Activated CD4-positive, CD25-positive, alpha-beta regulatory T cell treated with anti-CD3 and anti-CD28 coated beads, Interleukin-2, amount 50 U/mL, for 72 hours (primary cell): ENCODE results near the gene JAZF1.
"Not testable (repeated sequence)": the region's sequence is repeated elsewhere in the genome, so short reads cannot be mapped to it uniquely, and the experiment has no call there.

ENCODE experiments used
- DNase-seq: peaks from one replicate; pipeline ENCODE4 v3.0.0; 2021

JAZF1 gene

DNA sequence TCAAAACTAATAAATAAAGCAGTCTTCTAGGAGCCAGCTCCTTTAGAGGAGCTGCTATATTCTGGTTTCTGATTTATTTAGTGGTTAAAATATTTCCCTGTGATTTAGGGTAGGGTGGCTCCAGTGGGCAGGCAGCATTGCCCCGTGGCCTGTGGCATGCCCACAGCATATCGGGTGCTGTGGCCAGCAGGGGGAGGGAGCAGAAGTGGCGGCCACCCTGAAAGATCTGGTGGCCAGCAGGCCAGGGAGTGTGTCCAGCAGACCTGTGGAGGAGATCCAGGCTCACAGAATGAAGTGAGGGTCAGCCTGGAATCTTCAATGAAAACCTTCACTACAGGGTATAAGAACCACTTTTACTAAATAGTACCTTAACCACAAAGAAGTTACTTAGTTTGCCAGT, 251.5 kb downstream of the JAZF1 start:
- no peak for DNase-seq

DNA sequence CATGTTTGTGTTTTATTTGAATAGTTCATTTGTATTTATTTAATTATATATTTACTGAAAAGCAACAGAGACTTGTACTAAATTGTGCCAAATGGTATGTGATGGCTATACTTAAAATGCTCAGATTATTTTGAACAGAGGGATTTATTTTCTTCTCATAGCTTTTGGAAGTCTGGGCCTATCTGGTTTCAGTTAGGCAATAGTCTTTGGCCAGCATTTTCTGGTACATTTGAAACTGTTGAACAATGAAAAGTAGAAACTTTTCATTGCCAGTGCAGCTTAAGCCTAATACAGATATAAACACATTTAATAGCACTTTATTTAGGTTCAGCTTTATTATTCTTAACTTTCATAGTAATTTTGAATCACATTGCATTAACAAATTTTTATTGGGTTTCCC, 252.6 kb downstream of the JAZF1 start:
- no peak for DNase-seq

DNA sequence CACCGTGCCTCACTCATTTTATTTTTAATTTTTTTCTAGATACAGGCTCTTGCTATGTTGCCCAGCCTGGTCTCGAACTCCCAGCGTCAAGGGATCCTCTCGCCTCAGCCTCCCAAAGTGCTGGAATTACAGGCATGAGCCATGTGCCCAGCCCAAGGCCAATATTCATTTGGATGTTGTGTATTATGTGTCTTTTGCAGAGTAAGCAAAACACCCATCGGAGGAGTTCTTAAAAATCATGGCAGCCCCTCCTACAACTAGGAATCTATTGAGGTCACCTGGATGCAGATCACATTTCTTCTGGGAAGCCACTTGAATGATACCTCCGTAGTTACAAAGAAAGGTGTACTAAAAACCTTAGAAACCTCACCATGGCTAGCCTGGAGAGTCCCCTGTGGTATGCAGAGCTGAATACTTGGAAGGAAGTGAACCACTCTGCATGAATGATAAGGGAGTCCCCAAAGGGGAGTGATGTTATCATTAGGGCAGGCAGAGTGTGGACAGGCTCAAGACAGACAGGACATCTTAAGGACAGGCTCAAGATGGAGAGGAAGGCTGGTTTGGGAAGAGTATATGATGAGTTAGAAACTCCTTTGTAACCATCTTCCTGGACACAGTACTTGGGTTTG, 254.9 kb downstream of the JAZF1 start:
- DNase-seq, result no peak

DNA sequence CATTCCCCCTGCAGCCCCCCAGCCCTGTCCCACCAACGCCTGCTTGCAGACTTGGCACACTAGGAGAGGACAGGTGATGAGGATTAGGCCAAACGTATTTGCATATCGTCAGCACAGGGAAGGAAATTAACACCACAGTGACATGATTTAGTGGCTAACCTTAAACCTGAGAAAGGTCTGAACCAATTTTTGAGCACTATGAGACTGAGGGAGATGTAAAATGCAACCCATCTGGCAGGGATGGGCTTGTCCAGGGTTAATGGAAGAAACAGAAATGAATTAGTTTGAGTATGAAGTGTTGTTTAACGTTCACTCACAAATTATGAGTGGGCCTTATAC, 257.0 kb downstream of the JAZF1 start:
- DNase-seq, result no peak

DNA sequence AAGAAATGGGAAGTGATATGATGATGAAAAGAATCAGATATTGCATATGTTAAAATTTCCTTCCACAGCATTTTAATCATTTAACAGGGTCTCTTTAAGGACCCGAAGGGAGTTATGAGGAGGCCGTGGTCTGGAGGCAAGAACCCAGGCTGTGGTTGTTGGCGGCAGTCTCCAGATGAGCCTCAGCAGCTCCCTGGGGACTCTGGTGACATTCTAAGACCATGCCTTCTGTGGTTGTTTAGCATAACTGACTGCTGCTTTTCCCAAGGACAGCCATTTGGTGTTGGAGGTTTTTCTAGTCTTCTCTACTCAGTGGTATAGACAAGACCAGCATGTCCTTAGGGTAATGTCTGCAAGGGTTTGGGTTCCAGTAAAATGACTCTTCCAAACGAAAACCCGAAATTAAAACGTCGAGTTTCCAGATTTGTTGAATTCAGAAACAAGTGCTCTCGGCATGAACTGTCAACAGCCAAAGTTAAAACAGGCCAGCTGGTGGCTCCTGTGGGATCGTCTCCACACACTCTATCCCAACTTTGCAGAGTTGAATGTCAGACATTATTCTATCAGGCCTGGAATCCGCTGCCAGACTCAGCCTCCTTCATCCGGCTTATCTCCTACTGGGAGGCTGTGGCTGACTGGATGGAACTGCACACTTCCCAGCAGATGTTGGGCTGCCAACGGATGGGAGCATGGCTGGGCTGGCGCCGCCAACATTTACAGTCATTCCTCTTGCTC, 257.5 kb downstream of the JAZF1 start:
- DNase-seq, result no peak

DNA sequence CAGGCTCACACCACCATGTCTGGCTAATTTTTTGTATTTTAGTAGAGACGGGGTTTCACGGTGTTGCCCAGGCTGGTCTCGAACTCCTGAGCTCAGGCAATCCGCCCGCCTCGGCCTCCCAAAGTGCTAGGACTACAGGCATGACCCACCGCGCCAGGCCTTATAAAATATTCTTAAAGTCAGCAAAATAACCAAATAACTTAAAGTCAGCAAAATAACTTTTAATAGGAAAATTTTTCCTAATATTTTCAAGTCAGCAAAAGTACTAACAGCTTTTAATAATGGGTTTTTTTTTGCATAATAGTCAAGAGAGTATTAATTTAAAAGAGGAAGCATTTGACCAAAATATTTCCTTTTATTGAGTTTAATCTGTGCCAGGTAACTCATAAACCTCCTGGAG, 258.2 kb downstream of the JAZF1 start:
- not testable (repeated sequence) for DNase-seq

DNA sequence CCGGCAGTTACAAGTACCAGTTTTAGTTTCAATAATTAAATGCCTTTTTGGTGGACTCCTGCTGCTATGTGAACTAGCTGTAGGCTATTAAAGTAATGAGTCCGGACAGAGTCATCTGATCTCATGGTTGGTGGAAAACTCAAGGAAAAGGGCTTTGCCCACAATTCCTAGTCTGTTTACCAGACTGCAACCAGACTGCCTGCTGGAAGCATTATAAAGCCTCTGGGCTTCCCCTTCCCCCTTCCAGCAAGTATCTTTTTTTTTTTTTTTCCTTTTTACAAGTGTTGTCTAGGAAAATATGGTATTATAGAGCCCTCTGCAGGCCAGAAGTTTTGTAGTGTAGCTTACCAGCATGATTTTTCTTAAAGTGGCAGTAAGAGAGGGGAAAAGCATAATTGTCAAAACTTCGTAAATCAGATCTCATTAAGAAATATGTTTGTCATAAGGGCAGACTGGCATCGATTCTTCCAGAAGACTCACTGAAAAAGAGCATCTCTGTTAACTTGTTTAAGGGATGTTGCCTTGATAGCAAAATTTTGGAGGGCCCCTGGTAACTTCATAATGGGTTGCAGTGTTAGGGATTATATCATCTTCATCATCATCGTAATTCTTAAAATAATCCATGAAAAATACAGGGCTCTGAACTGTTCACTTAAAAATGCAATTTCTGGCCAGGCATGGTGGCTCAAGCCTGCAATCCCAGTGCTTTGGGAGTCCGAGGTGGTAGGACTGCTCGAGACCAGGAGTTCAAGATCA, 259.3 kb downstream of the JAZF1 start:
- DNase-seq, result no peak

DNA sequence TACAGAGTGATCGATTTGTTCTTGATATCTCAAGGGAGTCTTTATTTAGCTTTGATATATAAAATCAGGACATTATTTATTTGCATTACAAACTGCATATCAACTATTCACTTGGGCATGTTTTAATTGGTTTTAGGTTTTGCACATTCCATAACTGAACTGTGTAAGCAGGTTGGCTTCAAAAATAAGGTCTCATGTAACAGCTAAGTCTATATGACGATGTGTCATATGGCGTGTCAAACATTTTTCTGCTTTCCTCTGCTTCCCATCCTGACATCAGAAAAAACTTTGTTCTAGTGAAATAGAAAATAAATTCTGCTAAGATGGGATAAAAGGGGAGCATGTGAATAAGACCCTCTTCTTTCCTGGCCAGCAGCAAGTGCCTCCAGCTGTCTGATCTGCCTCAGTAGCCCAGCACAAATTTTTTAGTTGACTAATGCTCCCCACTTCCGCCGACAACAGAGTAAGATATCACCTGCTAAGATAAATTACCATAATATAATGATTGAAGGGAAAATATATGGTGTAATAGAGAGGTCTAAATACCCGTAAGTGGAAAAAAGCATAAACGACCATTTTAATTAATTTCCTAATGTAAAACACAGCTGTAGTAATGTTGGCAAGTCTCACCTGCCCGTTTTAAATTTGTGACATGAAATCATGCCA, 260.2 kb downstream of the JAZF1 start:
- DNase-seq, result no peak

DNA sequence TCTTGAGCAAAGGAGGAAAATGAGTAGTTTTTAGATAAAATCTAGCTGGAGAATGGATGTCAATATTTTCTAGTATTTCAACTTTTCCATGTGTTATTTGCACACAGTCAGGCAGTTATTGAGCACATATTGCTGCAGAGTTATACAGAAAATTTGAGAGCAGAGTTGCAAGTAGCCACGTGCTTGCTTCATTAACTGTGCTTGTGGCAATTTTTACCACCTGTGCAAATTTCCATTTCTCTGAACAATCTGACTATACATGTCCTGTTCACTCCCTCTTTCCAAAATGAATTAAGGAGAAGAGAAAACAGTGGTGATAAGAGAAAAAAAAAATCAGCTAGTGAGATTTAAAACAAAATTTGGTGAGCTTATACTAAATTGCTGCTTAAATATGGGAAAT, 262.1 kb downstream of the JAZF1 start:
- no peak for DNase-seq

DNA sequence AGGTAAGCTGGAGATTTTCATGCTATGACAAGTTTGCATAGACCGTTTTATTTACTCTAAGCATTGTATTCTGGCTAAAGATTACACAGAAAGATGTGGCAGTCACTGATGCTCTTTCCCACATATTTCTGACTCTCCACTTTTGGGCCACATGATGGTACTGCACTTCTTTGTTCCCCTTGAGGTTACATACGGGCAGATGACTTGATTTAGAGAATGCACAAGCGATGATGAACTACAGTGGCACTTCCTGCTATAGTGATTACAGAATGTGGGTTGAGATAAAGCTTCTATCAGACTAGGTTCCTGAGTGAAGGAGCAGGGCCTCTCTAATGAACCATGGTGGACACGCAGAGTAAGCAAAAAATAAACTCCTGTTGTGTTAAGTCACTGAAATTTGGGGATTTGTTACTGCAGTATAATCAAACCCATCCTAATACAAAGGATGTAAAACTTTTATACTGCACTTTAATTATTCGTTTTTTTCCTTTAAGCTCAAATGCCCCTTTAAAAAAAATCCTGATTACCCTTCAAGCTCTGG, 262.8 kb downstream of the JAZF1 start:
- no peak for DNase-seq

DNA sequence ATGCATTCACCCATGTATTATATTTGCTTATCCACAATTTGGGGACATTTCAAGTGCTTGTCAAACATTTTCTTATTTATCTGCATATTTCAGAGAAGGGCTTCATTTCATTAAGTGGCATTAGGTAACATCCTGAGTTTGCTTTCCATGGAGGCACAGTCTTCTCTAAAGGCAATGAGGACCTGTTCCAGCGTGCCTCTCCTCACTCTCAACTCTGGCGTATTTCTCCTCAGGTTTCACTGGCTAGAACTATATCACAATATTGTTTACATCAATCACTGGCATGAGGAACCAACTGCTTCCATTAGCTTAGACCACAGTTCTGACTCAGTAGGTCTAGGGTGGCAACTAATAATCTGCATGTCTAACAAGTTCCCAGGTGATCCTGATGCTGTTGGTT, 263.5 kb downstream of the JAZF1 start:
- DNase-seq, result no peak

DNA sequence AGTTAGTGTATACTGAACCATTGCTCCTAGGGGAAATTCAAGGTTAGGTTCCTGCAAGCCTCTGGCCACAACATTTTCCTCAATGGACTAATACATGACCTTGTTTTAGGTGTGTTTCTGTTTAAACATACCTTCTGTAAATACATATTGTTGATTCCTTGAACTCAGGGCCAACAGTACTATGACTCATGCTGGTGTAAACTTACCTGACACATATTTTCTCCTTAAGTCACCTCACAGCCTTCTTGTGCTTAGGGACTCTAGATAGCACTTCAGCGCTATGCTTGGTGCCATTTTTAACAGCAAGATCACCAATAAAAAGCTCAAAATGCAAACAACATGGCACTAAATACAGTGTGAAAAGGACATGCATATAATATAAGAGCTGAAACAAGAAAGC, 264.2 kb downstream of the JAZF1 start:
- no peak for DNase-seq

DNA sequence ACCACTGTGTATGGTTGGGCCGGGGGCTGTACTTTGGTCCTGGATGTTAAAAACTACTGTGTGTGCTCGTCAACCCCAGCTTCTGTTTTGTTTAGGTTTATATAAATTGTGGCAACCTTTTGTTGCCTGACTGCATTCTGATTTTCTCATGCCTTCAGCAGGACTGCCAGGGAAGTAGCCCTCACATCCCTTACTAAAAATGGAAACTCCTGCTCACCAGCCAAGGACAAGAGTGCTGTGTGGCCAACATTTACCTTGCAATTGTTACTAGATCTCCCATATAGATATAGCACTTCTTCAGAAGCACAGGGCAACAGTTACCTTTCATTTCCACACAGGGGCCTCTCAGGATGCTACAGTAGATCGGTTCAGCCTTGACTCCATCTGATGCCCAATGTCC, 266.2 kb downstream of the JAZF1 start:
- DNase-seq, result no peak

DNA sequence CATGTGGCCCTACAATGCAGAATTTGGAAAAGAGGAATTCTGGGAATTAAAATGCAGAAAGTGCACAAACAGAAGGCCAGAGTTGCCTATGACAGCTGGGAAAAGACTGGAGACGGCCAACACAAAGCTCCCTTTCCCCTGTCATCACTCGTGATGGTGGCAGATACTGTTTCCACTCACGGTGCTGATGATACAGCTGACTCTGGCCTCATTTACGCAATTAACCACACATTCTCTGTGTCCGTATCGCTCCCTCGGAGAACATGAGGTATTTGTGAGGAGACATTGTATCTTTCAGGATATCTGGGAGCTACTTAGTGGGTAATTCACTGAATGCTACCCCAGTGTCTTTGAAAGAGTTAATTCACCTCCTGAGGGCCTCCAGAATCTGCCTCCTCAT, 267.8 kb downstream of the JAZF1 start:
- no peak for DNase-seq

DNA sequence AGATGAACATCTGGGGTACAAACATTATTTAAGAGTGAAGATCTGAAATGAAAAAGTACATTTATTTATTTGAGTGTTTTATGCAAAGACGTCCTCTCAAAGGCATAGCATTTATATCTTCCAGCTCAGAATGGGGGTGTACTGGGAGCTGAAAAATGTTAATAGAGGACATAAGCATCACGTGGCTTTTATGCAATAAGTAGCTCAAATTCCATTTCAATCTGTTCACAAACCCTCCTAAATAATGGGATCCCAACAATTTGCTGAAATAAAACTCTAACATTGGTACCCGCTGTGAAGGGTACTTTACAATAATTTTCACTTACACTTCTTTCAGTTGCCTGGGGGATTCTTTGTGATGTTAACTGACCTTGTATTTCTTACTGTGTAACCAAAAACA, 268.7 kb downstream of the JAZF1 start:
- DNase-seq, result no peak

DNA sequence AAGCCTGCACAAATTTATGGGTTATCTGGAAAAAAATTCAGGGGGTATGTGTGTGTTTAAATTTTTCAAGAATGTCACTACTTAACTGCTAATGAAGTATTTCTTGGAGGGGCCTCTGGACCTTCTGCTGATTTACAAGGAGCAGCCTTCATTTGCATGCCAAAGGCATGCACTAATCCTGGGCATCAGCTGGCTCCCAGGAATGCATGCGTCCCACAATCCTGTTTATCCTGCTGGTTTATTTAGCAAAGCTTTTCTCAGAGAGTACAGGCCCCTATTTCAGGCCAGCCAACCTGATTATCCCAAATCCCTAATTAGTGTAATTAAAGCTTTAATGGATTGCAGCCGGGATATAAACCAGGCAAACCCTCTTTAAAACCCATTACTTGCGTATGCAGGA, 270.3 kb downstream of the JAZF1 start:
- DNase-seq, result no peak

DNA sequence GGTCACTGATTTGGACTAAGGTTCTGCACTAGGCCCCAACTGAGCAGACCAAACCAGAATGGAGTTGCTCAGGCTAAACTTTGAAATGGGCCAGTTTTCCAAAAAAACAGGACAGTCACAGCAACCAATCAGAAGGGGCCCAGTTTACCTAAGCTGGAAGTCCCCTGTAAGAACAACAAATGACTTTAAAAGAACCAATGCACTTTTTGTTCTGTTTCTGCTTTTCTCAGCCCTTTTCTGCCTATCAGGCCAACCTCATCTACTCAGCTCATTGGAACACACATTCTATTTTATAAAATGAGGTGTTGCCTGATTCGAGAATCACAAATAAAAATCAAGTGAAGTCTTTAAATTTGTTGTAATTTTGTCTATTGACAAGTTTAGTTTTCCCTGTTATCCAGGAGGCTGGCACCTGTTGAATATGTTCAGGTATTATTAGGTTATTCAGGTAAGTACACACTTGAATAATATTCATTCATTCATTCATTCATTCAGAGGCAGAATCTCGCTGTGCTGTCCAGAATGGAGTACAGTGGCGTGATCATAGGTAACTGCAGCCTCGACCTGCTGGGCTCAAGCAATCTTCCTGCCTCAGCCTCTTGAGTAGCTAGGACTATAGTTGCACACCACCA, 271.9 kb downstream of the JAZF1 start:
- no peak for DNase-seq

DNA sequence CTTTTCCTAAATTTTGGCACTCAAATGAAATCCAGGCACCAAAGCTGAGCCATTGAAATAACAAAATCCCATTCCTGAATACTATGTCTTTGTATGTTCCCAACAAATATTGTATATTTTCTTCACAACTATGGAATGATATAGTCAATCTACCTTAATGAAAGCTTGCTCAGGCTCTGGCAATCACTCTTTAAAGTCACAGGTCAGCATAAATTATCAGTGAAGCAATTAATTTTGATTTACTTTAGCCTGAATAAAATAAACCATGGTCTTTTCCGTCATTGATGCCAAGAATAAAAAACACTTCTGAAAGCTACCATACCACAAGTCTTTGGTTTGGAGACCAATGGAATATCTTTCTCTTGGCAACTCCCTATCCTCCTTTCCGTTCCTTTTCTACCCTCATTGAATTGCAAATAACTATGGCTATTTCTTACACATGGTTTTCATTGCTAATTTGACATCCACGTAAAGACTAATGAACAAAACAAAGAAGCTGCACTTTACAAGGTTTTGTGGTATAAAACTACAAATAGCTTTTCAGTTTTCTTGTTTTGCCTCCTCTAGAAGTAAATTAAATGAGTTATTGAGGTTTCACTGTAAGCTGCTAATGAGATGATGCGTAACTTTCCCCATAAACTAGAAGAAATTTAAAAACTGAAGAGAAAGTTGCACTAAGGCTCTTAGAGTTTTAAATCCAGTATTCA, 274.1 kb downstream of the JAZF1 start:
- no peak for DNase-seq

DNA sequence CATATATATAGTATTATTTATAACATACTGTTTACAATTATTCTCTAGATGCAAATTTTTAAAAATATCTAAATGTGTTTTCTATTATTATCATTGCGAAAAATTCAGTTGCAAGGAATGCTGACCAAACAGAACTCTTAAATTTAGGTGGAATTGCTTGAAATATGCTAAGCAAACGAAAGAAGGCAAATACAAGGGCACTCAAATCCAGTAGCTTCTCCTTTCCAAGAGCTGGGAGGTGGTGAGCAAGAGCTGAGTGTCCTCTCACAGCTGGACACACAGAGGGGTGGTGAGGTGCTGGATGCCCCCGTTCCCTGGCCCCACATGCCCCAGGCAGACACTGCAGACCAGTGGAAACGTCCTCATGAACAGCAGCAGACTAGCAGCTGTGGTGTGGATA, 274.6 kb downstream of the JAZF1 start:
- no peak for DNase-seq

DNA sequence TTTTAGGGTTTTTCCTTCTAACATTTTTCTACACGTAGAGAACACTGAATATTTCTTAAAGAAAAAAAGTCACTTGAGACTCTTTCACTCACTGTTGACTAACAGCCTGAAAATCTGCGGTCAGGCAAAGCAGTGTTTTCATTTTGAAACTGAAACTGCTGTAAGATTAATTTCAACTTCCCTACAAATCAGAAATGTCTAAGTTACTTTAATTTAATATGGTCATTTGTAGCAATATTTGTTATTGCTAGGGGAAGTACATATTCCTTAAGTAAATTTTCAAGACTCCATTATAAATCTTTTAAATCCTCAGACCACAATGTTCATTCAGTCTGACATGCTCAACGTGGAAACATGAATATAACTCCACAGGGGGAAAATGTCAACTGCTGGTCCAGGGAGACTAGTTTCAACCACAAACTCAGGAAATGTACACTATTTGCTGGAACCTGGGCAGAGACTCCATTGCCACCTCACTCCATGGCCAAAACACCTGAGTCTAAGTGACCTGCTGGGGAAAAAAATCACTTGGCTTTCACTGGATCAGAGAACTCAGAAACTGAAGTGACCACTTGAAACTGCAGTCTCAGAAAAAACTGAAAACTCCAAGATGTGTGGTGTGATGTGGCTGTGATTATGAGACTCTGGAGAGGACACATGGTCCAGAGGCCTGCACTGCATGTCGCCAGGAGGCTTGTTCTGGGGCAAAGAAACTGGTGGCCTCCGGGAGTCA, 279.4 kb downstream of the JAZF1 start:
- no peak for DNase-seq

DNA sequence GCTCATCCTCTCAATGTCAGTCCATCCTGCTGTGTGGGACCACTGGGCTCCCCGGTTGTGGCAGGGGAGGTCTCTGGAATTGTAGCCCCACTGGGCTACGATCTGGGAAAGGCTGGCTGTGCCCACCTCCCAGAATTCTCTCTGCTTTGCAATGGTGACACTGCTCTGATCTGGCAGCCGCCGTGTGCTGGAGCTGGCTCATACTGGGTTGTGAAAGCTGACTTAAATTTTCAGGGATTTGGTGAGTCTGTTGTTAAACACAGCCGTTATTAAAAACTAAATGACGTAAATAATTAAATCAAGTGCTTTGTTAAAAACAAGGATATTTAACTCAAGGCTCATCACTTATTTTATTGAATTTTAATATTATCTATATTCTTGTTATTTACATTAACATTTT, 280.6 kb downstream of the JAZF1 start:
- no peak for DNase-seq

DNA sequence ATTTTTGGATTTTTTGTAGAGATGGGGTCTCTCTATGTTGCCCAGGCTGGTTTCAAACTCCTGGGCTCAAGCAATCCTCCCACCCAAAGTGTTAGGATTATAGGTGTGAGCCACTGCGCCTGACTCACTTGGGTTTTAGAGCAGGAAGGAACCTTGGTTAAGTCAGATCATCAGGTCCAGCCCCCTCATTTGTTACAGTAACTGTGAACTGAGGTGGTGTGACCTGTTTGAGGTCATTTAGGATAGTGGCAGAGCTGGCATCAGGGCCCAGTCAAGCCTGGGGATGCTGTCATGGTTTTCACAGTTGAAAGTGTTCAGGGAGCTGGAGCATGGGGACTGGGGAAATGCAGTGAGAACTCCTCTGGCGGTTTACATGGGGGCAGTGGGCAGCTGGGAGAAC, 281.0 kb downstream of the JAZF1 start:
- DNase-seq, result no peak
